Keratinocyte (primary cell): Measurements from ENCODE around the gene PARP14. TPM values are rescaled to one million over a fixed set of nuclear protein-coding genes. Genes with fewer than 3 reads are reported as not detected.

Experiments used
- DNase-seq: peaks from one replicate; pipeline ENCODE4 v3.0.0-alpha.2; 2011; ENCODE audit warnings: low read depth, missing footprints, low spot score
- FAIRE-seq: peaks from 2 replicates; lab custom pipeline; 2011; peaks lifted over from hg19 to GRCh38; lab: Jason Lieb, UNC
- H2AFZ ChIP-seq: 2 replicates; pipeline ENCODE4 v1.6.0; 2012; ENCODE audit warnings: low read length, control low read depth, inconsistent platforms; ENCODE audit not compliant: control insufficient read depth
- H3K27ac ChIP-seq: 2 replicates; pipeline ENCODE4 v1.5.1; 2011; ENCODE audit warnings: low read length; ENCODE audit not compliant: control insufficient read depth, insufficient read depth
- H3K27me3 ChIP-seq: 3 replicates; pipeline ENCODE4 v1.6.0; 2011; ENCODE audit warnings: low read length; ENCODE audit not compliant: control insufficient read depth, insufficient read depth; ENCODE audit errors: extremely low read depth
- H3K36me3 ChIP-seq, 2 experiments: 2 replicates in 1 of 2; 3 replicates in 1 of 2; pipeline ENCODE4 v1.5.1; 2011; ENCODE audit warnings: low read length in 2 of 2, mild to moderate bottlenecking in 1 of 2; ENCODE audit not compliant: control insufficient read depth in 2 of 2, insufficient read depth in 2 of 2; ENCODE audit errors: extremely low read depth in 1 of 2
- H3K4me1 ChIP-seq: 3 replicates; pipeline ENCODE4 v1.5.1; 2011; ENCODE audit warnings: low read length; ENCODE audit not compliant: control insufficient read depth, insufficient read depth; ENCODE audit errors: extremely low read depth
- H3K4me2 ChIP-seq: 3 replicates; pipeline ENCODE4 v1.6.0; 2011; ENCODE audit warnings: low read depth, low read length; ENCODE audit not compliant: control insufficient read depth, insufficient read depth; ENCODE audit errors: extremely low read depth
- H3K4me3 ChIP-seq, 3 experiments: fragments of 200-600 bp in 1 of 3; sonication (generic) in 1 of 3; 2 replicates in 2 of 3; 3 replicates in 1 of 3; pipeline ENCODE4 v1.5.1; 2011 to 2016; ENCODE audit warnings: low read length in 3 of 3, mild to moderate bottlenecking in 3 of 3, control low read depth in 2 of 3, inconsistent platforms in 1 of 3, low read depth in 1 of 3, mixed read lengths in 1 of 3, mixed run types in 1 of 3, moderate library complexity in 1 of 3; ENCODE audit not compliant: control insufficient read depth in 2 of 3, insufficient read depth in 2 of 3; ENCODE audit errors: extremely low read depth in 1 of 3
- H3K79me2 ChIP-seq: 2 replicates; pipeline ENCODE4 v1.6.0; 2012; ENCODE audit warnings: low read length; ENCODE audit not compliant: control insufficient read depth, insufficient read depth
- H3K9ac ChIP-seq: 3 replicates; pipeline ENCODE4 v1.6.0; 2011; ENCODE audit warnings: low read length; ENCODE audit not compliant: control insufficient read depth, insufficient read depth; ENCODE audit errors: extremely low read depth
- H3K9me1 ChIP-seq: 3 replicates; pipeline ENCODE4 v1.6.0; 2011; ENCODE audit warnings: low read length; ENCODE audit not compliant: control insufficient read depth, insufficient read depth; ENCODE audit errors: extremely low read depth
- H3K9me3 ChIP-seq: 2 replicates; pipeline ENCODE4 v1.5.1; 2012; ENCODE audit warnings: low read depth, low read length; ENCODE audit not compliant: control insufficient read depth
- H4K20me1 ChIP-seq: 3 replicates; pipeline ENCODE4 v1.6.0; 2011; ENCODE audit warnings: low read length; ENCODE audit not compliant: control insufficient read depth, insufficient read depth; ENCODE audit errors: extremely low read depth
- CTCF ChIP-seq, 3 experiments: IDR thresholded peaks in 1 of 3; conservative IDR thresholded peaks in 1 of 3; optimal IDR thresholded peaks in 1 of 3; 2 replicates in 2 of 3; 3 replicates in 1 of 3; pipeline versions ENCODE3 to v1.5.1; 2011; ENCODE audit warnings: low read length in 3 of 3, mild to moderate bottlenecking in 3 of 3, moderate library complexity in 2 of 3, control low read depth in 1 of 3, inconsistent platforms in 1 of 3; ENCODE audit not compliant: insufficient read depth in 2 of 3; ENCODE audit errors: extremely low read depth in 1 of 3
- EZH2 ChIP-seq: IDR thresholded peaks from one replicate; pipeline ENCODE4 v1.6.1; 2012; ENCODE audit warnings: inconsistent platforms, mild to moderate bottlenecking, low read length, moderate library complexity
- dilution Hi-C: fragments of 300-500 bp; cut with MboI; formaldehyde crosslinking; loops from one replicate; pipeline ENCODE4 v1.7.0; 2020; ENCODE audit warnings: low sequenced_read_pairs; ENCODE audit not compliant: extremely low pct_ligation_motif_present
- polyA plus RNA-seq, 5 experiments: library from polyadenylated mRNA; depleted of rRNA in 3 of 5; stranded (reverse) in 3 of 5; stranded (forward) in 1 of 5; unstranded in 1 of 5; fragments of >200 nt; gene quantifications; 1 replicate in 1 of 5; 2 replicates in 3 of 5; 3 replicates in 1 of 5; pipeline versions ENCODE4 v1.2.1 to v1.2.3, GENCODE V29; 2011 to 2012; ENCODE audit warnings: missing spikeins in 2 of 5, low read depth in 1 of 5, low replicate concordance in 1 of 5

Gene PARP14
- polyA plus RNA-seq, 1 donor (not counting 4 experiments of a cell fraction or from before 2014, with no cell fraction given), result 25.7 TPM

GRCh38 chr3:122671553-122671952 lies 9.1 kb upstream of the PARP14 start:
- H3K4me3 ChIP-seq, result no peak overlapping the region
- no peak overlapping the region for H3K9ac ChIP-seq
- no peak for FAIRE-seq
- no peak overlapping the region for H3K27ac ChIP-seq
- H3K4me2 ChIP-seq, result no peak overlapping the region
- DNase-seq, result no peak
- H3K36me3 ChIP-seq, result no peaks in the 10 kb centered on the region
- dilution Hi-C loops, result no loop called here
- TF ChIP-seq EZH2 (no peak), CTCF (optimal IDR thresholded peaks at IDR 0.05 in 1 of 3, IDR thresholded peaks at IDR 0.05 in 1 of 3, conservative IDR thresholded peaks at IDR 0.05 in 1 of 3; ENCODE audit: extremely low read depth in 1 of 3, insufficient read depth in 2 of 3, low read length in 3 of 3) (no peak)
- H3K9me3 ChIP-seq, result peaks cover 2% of the 10 kb centered on the region
- H3K79me2 ChIP-seq, result no peaks in the 10 kb centered on the region
- H3K27me3 ChIP-seq, result no peaks in the 10 kb centered on the region
- peaks cover 7% of the 10 kb centered on the region for H3K4me1 ChIP-seq
- no peaks in the 10 kb centered on the region for H4K20me1 ChIP-seq
- no peaks in the 10 kb centered on the region for H3K9me1 ChIP-seq
- H2AFZ ChIP-seq, result no peak overlapping the region

GRCh38 chr3:122674339-122674738 lies 6.3 kb upstream of the PARP14 start:
- Histone ChIP-seq H3K4me1 (peaks cover 13% of the 10 kb centered on the region), H4K20me1 (no peaks in the 10 kb centered on the region), H3K79me2 (no peaks in the 10 kb centered on the region), H2AFZ (peak overlapping the region; percentile 72), H3K4me2 (no peak overlapping the region), H3K9me3 (peaks cover 2% of the 10 kb centered on the region), H3K27me3 (no peaks in the 10 kb centered on the region), H3K9me1 (no peaks in the 10 kb centered on the region), H3K27ac (no peak overlapping the region), H3K9ac (no peak overlapping the region), H3K4me3 (no peak overlapping the region), H3K36me3 (no peaks in the 10 kb centered on the region)
- FAIRE-seq, result no peak
- dilution Hi-C loops, result no loop called here
- DNase-seq, result no peak
- TF ChIP-seq EZH2 (no peak), CTCF (optimal IDR thresholded peaks at IDR 0.05 in 1 of 3, IDR thresholded peaks at IDR 0.05 in 1 of 3, conservative IDR thresholded peaks at IDR 0.05 in 1 of 3; ENCODE audit: extremely low read depth in 1 of 3, insufficient read depth in 2 of 3, low read length in 3 of 3) (no peak)
